Esophagus muscularis mucosa (tissue), 4 donors: Measurements from ENCODE around the gene ABCC5. TPM values are rescaled to one million over a fixed set of nuclear protein-coding genes. Genes with fewer than 3 reads are reported as not detected.

Experiments used
- DNase-seq: peaks from one replicate; pipeline ENCODE4 v3.0.0-alpha.2; 2017; ENCODE audit errors: extremely low spot score
- H3K27ac ChIP-seq, 4 donors: fragments of 200-600 bp; sonication (generic); replicated peaks in 1 of 4; 1 replicate in 3 of 4; 2 replicates in 1 of 4; pipeline ENCODE4 v1.5.1; 2016 to 2019; ENCODE audit warnings: mild to moderate bottlenecking in 1 of 4
- H3K27me3 ChIP-seq, 4 donors: fragments of 200-600 bp; sonication (generic); one replicate each; pipeline versions ENCODE4 v1.5.1 to v1.6.0; 2016 to 2019
- H3K36me3 ChIP-seq, 4 donors: fragments of 200-600 bp; sonication (generic); one replicate each; pipeline ENCODE4 v1.5.1; 2016 to 2019
- H3K4me1 ChIP-seq, 4 donors: fragments of 200-600 bp; sonication (generic); one replicate each; pipeline ENCODE4 v1.5.1; 2016 to 2019
- H3K4me3 ChIP-seq, 4 donors: fragments of 200-600 bp; sonication (generic); 1 replicate in 2 of 4; 2 replicates in 2 of 4; pipeline ENCODE4 v1.5.1; 2016 to 2019; ENCODE audit warnings: mild to moderate bottlenecking in 4 of 4, moderate library complexity in 1 of 4
- H3K9me3 ChIP-seq, 4 donors: fragments of 200-600 bp; sonication (generic); 1 replicate in 3 of 4; 2 replicates in 1 of 4; pipeline ENCODE4 v1.5.1; 2016 to 2019
- CTCF ChIP-seq, 3 experiments: fragments of 200-600 bp in 2 of 3; fragments of 450-650 bp in 1 of 3; sonication (generic) in 2 of 3; IDR thresholded peaks; one replicate each; pipeline ENCODE4 v1.5.1; 2017 to 2019; ENCODE audit warnings: antibody characterized with exemption in 3 of 3, mild to moderate bottlenecking in 2 of 3, moderate library complexity in 1 of 3
- EP300 ChIP-seq: sonication (generic); formaldehyde crosslinking; IDR thresholded peaks from one replicate; pipeline ENCODE4 v1.6.1; 2017; ENCODE audit warnings: antibody characterized with exemption
- POLR2A ChIP-seq: fragments of 450-650 bp; IDR thresholded peaks from one replicate; pipeline ENCODE4 v1.6.1; 2017; ENCODE audit warnings: antibody characterized with exemption, moderate library complexity, mild to moderate bottlenecking, low read depth
- POLR2AphosphoS5 ChIP-seq, 2 donors: sonication (generic); formaldehyde crosslinking; IDR thresholded peaks; one replicate each; pipeline ENCODE4 v1.6.1; 2017; ENCODE audit warnings: antibody characterized with exemption in 2 of 2
- WGBS: methylation state at CpG from one replicate; pipeline ENCODE4 v1.1.5; 2018; 5-methylcytosine and 5-hydroxymethylcytosine counted together
- intact Hi-C: fragments of 100-400 bp; cut with DNase I; formaldehyde crosslinking; loops from one replicate; pipeline ENCODE4 v1.15.1; 2023
- total RNA-seq, 4 donors: library from RNA; depleted of rRNA; stranded (reverse); fragments of >200 nt; gene quantifications; one replicate each; pipeline versions ENCODE4 v1.1.0 to v1.2.1, GENCODE V29; 2016

ABCC5 gene
- total RNA-seq, 4 donors from 2014 or later, result 9.8 to 20.2 (median 17.6) TPM

GRCh38 chr3:184016811-184017671, 643 bp downstream of the ABCC5 start:
- no peak for DNase-seq
- peak overlapping the region; percentile 80 to 84 (median 84) for H3K27ac ChIP-seq

GRCh38 chr3:184016169-184016570, 1.5 kb downstream of the ABCC5 start:
- H3K27me3 ChIP-seq, result no peaks in the 10 kb centered on the region
- no peak overlapping the region for H3K27ac ChIP-seq
- H3K4me3 ChIP-seq, result peak overlapping the region in 2 of 4 donors; percentile 87 to 99
- DNase-seq, result no peak
- 78% methylated on average over 5 of the region's 5 CpGs for WGBS
- peaks cover 3 to 25% (median 21%) of the 10 kb centered on the region in 4 donors for H3K4me1 ChIP-seq
- H3K9me3 ChIP-seq, result no peaks in the 10 kb centered on the region
- intact Hi-C loops, result loop anchor here (2.0 to 5.0 kb wide), 2 partner anchors 119 to 231 kb away; partner anchors contain the start of genes ALG3, EEF1AKMT4 and EIF2B5
- peaks cover 7 to 27% (median 18%) of the 10 kb centered on the region in 4 donors for H3K36me3 ChIP-seq
- TF ChIP-seq POLR2A (no peak), EP300 (no peak), POLR2AphosphoS5 (IDR thresholded peaks at IDR 0.05) (no peak), CTCF (IDR thresholded peaks at IDR 0.05) (no peak)

More at GRCh38 chr3:184016811-184017671, 643 bp downstream of the ABCC5 start:
- TF ChIP-seq POLR2AphosphoS5 (IDR thresholded peaks at IDR 0.05) (no peak), CTCF (IDR thresholded peaks at IDR 0.05) (peak; percentile 85 to 99 (median 98))
- 19% methylated on average over 30 of the region's 57 CpGs for WGBS
- Histone ChIP-seq H3K36me3 (peaks cover 7 to 18% (median 13%) of the 10 kb centered on the region in 4 donors), H3K27me3 (no peaks in the 10 kb centered on the region), H3K4me3 (peak overlapping the region; percentile 87 to 99 (median 93)), H3K9me3 (no peaks in the 10 kb centered on the region), H3K4me1 (peaks cover 3 to 25% (median 21%) of the 10 kb centered on the region in 4 donors)
- intact Hi-C loops, result loop anchor here (2.0 to 5.0 kb wide), 2 partner anchors 118 to 230 kb away; partner anchors contain the start of genes ALG3, EEF1AKMT4 and EIF2B5

- intact Hi-C loops, result loop anchor here (2.0 to 5.0 kb wide), 3 partner anchors 119 to 232 kb away; partner anchors contain the start of genes ALG3, EEF1AKMT4 and EIF2B5
- TF ChIP-seq CTCF (IDR thresholded peaks at IDR 0.05) (no peak), EP300 (no peak), POLR2AphosphoS5 (IDR thresholded peaks at IDR 0.05) (no peak)
- peaks cover 7 to 32% (median 22%) of the 10 kb centered on the region in 4 donors for H3K36me3 ChIP-seq
- 81% methylated on average over 10 of the region's 10 CpGs for WGBS
- H3K4me1 ChIP-seq, result peaks cover 3 to 25% (median 21%) of the 10 kb centered on the region in 4 donors
- no peak for DNase-seq
- no peaks in the 10 kb centered on the region for H3K27me3 ChIP-seq
- H3K4me3 ChIP-seq, result no peak overlapping the region
- H3K27ac ChIP-seq, result no peak overlapping the region
- H3K9me3 ChIP-seq, result no peaks in the 10 kb centered on the region
Observed at GRCh38 chr3:184015381-184016019, 2.2 kb downstream of the ABCC5 start.

- 78% methylated on average over 6 of the region's 6 CpGs for WGBS
- Histone ChIP-seq H3K4me1 (peaks cover 3 to 24% (median 17%) of the 10 kb centered on the region in 4 donors), H3K4me3 (no peak overlapping the region), H3K27me3 (no peaks in the 10 kb centered on the region), H3K27ac (no peak overlapping the region), H3K9me3 (no peaks in the 10 kb centered on the region), H3K36me3 (peaks cover 7 to 51% (median 41%) of the 10 kb centered on the region in 4 donors)
- no peak for TF ChIP-seq POLR2AphosphoS5 (IDR thresholded peaks at IDR 0.05)
- TF ChIP-seq POLR2A, result no peak
- no peak for TF ChIP-seq EP300
- TF ChIP-seq CTCF (IDR thresholded peaks at IDR 0.05), result no peak
- no peak for DNase-seq
- intact Hi-C loops, result no loop called here
Observed at GRCh38 chr3:184011937-184012889, 5.5 kb downstream of the ABCC5 start.
